HepG2 (cell line): Measurements from ENCODE around the gene SLC5A6. TPM values are rescaled to one million over a fixed set of nuclear protein-coding genes. Genes with fewer than 3 reads are reported as not detected.
A peak's percentile ranks its signal among the peaks of the same experiment; 100 is the strongest.

Experiments used
- CBX1 ChIP-seq: IDR thresholded peaks from one replicate; pipeline ENCODE4 v1.6.1; 2016; ENCODE audit warnings: antibody characterized with exemption, low read depth
- FOXK1 ChIP-seq: sonication (generic); formaldehyde crosslinking; IDR thresholded peaks from 2 replicates; pipeline ENCODE4 v1.4.0; 2020; ENCODE audit warnings: low read depth, missing genetic modification reagents, borderline replicate concordance
- GLI4 ChIP-seq: sonication (generic); formaldehyde crosslinking; IDR thresholded peaks from 2 replicates; pipeline ENCODE4 v1.5.1; 2020; ENCODE audit warnings: missing genetic modification reagents, mild to moderate bottlenecking, moderate library complexity, borderline replicate concordance
- GTF2F1 ChIP-seq: fragments of 150-350 bp; IDR thresholded peaks from 2 replicates; pipeline ENCODE4 v1.6.1; 2014; ENCODE audit warnings: low read length
- MXD4 ChIP-seq: IDR thresholded peaks from 2 replicates; pipeline ENCODE4 v1.6.1; 2016; ENCODE audit warnings: mild to moderate bottlenecking, missing biosample characterization, missing genetic modification reagents
- NCOA2 ChIP-seq: sonication (generic); formaldehyde crosslinking; IDR thresholded peaks from 2 replicates; pipeline ENCODE4 v1.8.0; 2022; ENCODE audit warnings: inconsistent platforms
- NFKBIZ ChIP-seq: IDR thresholded peaks from 2 replicates; pipeline ENCODE4 v1.6.1; 2018; ENCODE audit warnings: missing genetic modification reagents, missing compliant biosample characterization
- PCBP2 ChIP-seq: fragments of 200-400 bp; formaldehyde crosslinking; optimal IDR thresholded peaks from 2 replicates; pipeline ENCODE3; 2018; ENCODE audit warnings: low read length, low read depth; ENCODE audit not compliant: poor library complexity, severe bottlenecking
- PRMT3 ChIP-seq: sonication (generic); formaldehyde crosslinking; IDR thresholded peaks from 2 replicates; pipeline ENCODE4 v1.8.1; 2022; ENCODE audit warnings: low read depth, mild to moderate bottlenecking, moderate library complexity, missing genetic modification reagents, borderline replicate concordance
- SCMH1 ChIP-seq: sonication (generic); formaldehyde crosslinking; IDR thresholded peaks from 2 replicates; pipeline ENCODE4 v1.9.0; 2021; ENCODE audit warnings: missing genetic modification reagents, mild to moderate bottlenecking, borderline replicate concordance
- SMARCC2 ChIP-seq: fragments of 450-650 bp; IDR thresholded peaks from 2 replicates; pipeline ENCODE4 v1.6.1; 2017; ENCODE audit warnings: antibody characterized with exemption, mild to moderate bottlenecking
- TBX2 ChIP-seq: sonication (generic); formaldehyde crosslinking; IDR thresholded peaks from 2 replicates; pipeline ENCODE4 v1.5.0; 2020; ENCODE audit warnings: missing genetic modification reagents, mild to moderate bottlenecking, borderline replicate concordance
- ZNF382 ChIP-seq: sonication (generic); formaldehyde crosslinking; IDR thresholded peaks from 2 replicates; pipeline ENCODE4 v1.5.0; 2020; ENCODE audit warnings: missing genetic modification reagents, mild to moderate bottlenecking, borderline replicate concordance
- ZNF501 ChIP-seq: sonication (generic); formaldehyde crosslinking; IDR thresholded peaks from 2 replicates; pipeline ENCODE4 v1.5.1; 2020; ENCODE audit warnings: mild to moderate bottlenecking, moderate library complexity, missing genetic modification reagents
- ZNF703 ChIP-seq: sonication (generic); formaldehyde crosslinking; IDR thresholded peaks from 2 replicates; pipeline ENCODE4 v1.5.1; 2020; ENCODE audit warnings: missing genetic modification reagents, mild to moderate bottlenecking, moderate library complexity, borderline replicate concordance
- ZNF75D ChIP-seq: sonication (generic); formaldehyde crosslinking; IDR thresholded peaks from 2 replicates; pipeline ENCODE4 v1.8.1; 2023; ENCODE audit warnings: missing genetic modification reagents, mild to moderate bottlenecking, borderline replicate concordance
- ZNF776 ChIP-seq: sonication (generic); formaldehyde crosslinking; IDR thresholded peaks from 2 replicates; pipeline ENCODE4 v1.4.0; 2020; ENCODE audit warnings: mild to moderate bottlenecking, missing genetic modification reagents
- polyA plus RNA-seq, 8 experiments: library from polyadenylated mRNA; depleted of rRNA in 3 of 8; stranded (reverse) in 7 of 8; unstranded in 1 of 8; fragments of >200 nt; fragmentation: Illumina TruSeq in 4 of 8; extraction: Trizol in 4 of 8; gene quantifications; 2 replicates each; pipeline versions ENCODE4 v1.2.1 to v1.2.3, GENCODE V29; 2011 to 2016; ENCODE audit warnings: low read depth in 4 of 8, missing spikeins in 1 of 8, mixed read lengths in 1 of 8; ENCODE audit not compliant: insufficient read depth in 1 of 8
- total RNA-seq, 5 experiments: library from RNA; depleted of rRNA; stranded (reverse); fragments of >200 nt; fragmentation: Illumina TruSeq; extraction: Trizol; gene quantifications; 2 replicates each; pipeline ENCODE4 v1.2.3, GENCODE V29; 2016; ENCODE audit warnings: low read depth in 1 of 5
- TF ChIP-seq, protein P1 (sequence below): sonication (generic); formaldehyde crosslinking; IDR thresholded peaks from 2 replicates; pipeline ENCODE4 v1.9.0; 2022; ENCODE audit warnings: missing genetic modification reagents, mild to moderate bottlenecking, borderline replicate concordance
- TF ChIP-seq, protein P2 (sequence below): sonication (generic); formaldehyde crosslinking; IDR thresholded peaks from 2 replicates; pipeline ENCODE4 v1.4.0; 2020; ENCODE audit warnings: missing genetic modification reagents
- TF ChIP-seq, protein P3 (sequence below): sonication (generic); formaldehyde crosslinking; IDR thresholded peaks from 2 replicates; pipeline ENCODE4 v1.8.0; 2022; ENCODE audit warnings: low read depth, missing genetic modification reagents
- TF ChIP-seq, protein P4 (sequence below): sonication (generic); formaldehyde crosslinking; IDR thresholded peaks from 2 replicates; pipeline ENCODE4 v1.4.0; 2020; ENCODE audit warnings: mild to moderate bottlenecking, missing genetic modification reagents
- TF ChIP-seq, protein P5 (sequence below): IDR thresholded peaks from 2 replicates; pipeline ENCODE4 v1.6.1; 2016; ENCODE audit warnings: missing genetic modification reagents, missing compliant biosample characterization
- TF ChIP-seq, protein P6 (sequence below): sonication (generic); formaldehyde crosslinking; IDR thresholded peaks from 2 replicates; pipeline ENCODE4 v1.8.1; 2022; ENCODE audit warnings: mild to moderate bottlenecking, missing genetic modification reagents

Gene SLC5A6
- total and polyA plus RNA-seq, 2 of the 13 experiments (the other 11 are each of a cell fraction or from before 2014, with no cell fraction given): 135 to 417 TPM

DNA sequence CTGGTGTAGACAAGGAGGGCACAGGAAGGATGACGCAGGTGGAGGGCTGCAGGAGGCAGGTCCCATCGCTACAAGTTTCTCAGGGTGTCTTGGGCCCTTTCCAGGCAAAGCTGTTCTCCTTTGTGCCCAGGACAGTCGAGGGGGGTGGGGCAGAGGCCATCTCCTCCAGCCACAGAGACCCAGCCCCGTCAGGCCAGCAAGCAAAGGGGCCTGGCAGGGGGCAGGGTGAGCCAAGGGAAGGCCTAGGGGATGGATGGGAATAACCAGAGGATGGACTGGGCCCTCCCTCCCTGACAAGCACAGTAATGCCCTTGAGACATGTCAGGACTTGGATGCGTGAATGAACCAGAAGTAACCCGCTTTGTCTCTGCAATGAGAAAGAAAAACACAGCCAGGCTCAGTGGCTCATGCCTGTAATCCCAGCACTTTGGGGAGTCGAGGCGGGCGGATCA, 57.0 kb downstream of the SLC5A6 start (continued):
- TF ChIP-seq, protein P1, sequence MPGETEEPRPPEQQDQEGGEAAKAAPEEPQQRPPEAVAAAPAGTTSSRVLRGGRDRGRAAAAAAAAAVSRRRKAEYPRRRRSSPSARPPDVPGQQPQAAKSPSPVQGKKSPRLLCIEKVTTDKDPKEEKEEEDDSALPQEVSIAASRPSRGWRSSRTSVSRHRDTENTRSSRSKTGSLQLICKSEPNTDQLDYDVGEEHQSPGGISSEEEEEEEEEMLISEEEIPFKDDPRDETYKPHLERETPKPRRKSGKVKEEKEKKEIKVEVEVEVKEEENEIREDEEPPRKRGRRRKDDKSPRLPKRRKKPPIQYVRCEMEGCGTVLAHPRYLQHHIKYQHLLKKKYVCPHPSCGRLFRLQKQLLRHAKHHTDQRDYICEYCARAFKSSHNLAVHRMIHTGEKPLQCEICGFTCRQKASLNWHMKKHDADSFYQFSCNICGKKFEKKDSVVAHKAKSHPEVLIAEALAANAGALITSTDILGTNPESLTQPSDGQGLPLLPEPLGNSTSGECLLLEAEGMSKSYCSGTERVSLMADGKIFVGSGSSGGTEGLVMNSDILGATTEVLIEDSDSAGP (CRISPR knock-in tag): peak; percentile 35; the same call in 1 of the 2 replicates
- TF ChIP-seq, protein P2, sequence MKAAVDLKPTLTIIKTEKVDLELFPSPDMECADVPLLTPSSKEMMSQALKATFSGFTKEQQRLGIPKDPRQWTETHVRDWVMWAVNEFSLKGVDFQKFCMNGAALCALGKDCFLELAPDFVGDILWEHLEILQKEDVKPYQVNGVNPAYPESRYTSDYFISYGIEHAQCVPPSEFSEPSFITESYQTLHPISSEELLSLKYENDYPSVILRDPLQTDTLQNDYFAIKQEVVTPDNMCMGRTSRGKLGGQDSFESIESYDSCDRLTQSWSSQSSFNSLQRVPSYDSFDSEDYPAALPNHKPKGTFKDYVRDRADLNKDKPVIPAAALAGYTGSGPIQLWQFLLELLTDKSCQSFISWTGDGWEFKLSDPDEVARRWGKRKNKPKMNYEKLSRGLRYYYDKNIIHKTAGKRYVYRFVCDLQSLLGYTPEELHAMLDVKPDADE (CRISPR knock-in tag): no peak
- TF ChIP-seq GTF2F1: no peak
- TF ChIP-seq SCMH1 (CRISPR knock-in tag): no peak
- no peak for TF ChIP-seq MXD4 (CRISPR knock-in tag)
- no peak for TF ChIP-seq SMARCC2
- no peak for TF ChIP-seq PCBP2
- TF ChIP-seq ZNF703 (CRISPR knock-in tag): no peak
- no peak for TF ChIP-seq ZNF75D (CRISPR knock-in tag)
- no peak for TF ChIP-seq GLI4 (CRISPR knock-in tag)
- TF ChIP-seq PRMT3: no peak
- TF ChIP-seq FOXK1 (CRISPR knock-in tag): no peak
- no peak for TF ChIP-seq CBX1
- TF ChIP-seq, protein P3, sequence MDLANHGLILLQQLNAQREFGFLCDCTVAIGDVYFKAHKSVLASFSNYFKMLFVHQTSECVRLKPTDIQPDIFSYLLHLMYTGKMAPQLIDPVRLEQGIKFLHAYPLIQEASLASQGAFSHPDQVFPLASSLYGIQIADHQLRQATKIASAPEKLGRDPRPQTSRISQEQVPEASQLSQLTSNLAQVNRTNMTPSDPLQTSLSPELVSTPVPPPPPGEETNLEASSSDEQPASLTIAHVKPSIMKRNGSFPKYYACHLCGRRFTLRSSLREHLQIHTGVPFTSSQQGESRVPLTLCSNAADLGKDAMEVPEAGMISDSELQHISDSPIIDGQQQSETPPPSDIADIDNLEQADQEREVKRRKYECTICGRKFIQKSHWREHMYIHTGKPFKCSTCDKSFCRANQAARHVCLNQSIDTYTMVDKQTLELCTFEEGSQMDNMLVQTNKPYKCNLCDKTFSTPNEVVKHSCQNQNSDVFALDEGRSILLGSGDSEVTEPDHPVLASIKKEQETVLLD: no peak
- TF ChIP-seq ZNF382: no peak
- peak; percentile 18; the same call in 1 of the 2 replicates for TF ChIP-seq TBX2 (CRISPR knock-in tag)
- TF ChIP-seq, protein P4, sequence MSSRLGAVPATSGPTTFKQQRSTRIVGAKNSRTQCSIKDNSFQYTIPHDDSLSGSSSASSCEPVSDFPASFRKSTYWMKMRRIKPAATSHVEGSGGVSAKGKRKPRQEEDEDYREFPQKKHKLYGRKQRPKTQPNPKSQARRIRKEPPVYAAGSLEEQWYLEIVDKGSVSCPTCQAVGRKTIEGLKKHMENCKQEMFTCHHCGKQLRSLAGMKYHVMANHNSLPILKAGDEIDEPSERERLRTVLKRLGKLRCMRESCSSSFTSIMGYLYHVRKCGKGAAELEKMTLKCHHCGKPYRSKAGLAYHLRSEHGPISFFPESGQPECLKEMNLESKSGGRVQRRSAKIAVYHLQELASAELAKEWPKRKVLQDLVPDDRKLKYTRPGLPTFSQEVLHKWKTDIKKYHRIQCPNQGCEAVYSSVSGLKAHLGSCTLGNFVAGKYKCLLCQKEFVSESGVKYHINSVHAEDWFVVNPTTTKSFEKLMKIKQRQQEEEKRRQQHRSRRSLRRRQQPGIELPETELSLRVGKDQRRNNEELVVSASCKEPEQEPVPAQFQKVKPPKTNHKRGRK (CRISPR knock-in tag): 0 out of 2 replicates have a peak, but pooled peaks have one; percentile 35
- TF ChIP-seq NFKBIZ (CRISPR knock-in tag): no peak
- TF ChIP-seq ZNF776 (CRISPR knock-in tag): no peak
- TF ChIP-seq, protein P5, sequence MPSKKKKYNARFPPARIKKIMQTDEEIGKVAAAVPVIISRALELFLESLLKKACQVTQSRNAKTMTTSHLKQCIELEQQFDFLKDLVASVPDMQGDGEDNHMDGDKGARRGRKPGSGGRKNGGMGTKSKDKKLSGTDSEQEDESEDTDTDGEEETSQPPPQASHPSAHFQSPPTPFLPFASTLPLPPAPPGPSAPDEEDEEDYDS: no peak
- no peak for TF ChIP-seq NCOA2 (CRISPR knock-in tag)
- TF ChIP-seq, protein P6, sequence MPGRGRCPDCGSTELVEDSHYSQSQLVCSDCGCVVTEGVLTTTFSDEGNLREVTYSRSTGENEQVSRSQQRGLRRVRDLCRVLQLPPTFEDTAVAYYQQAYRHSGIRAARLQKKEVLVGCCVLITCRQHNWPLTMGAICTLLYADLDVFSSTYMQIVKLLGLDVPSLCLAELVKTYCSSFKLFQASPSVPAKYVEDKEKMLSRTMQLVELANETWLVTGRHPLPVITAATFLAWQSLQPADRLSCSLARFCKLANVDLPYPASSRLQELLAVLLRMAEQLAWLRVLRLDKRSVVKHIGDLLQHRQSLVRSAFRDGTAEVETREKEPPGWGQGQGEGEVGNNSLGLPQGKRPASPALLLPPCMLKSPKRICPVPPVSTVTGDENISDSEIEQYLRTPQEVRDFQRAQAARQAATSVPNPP: no peak
- TF ChIP-seq ZNF501 (CRISPR knock-in tag): 0 out of 2 replicates have a peak, but pooled peaks have one; percentile 14
